WTC11 (cell line): ENCODE measurements around the gene ASS1. TPM values are rescaled to one million over a fixed set of nuclear protein-coding genes. Genes with fewer than 3 reads are reported as not detected.

Experiments used
- ATAC-seq: fragments of 200-7000 bp; cut with Tn5 transposase; 2 replicates; pipeline ENCODE4 v1.10.0; 2021; ENCODE audit warnings: mild to moderate bottlenecking, moderate library complexity
- CTCF ChIA-PET: fragments of 300-600 bp; sonication (Branson Sonifier 250); formaldehyde crosslinking; loops from one replicate; lab custom pipeline; 2021; ENCODE audit warnings: antibody characterized with exemption; lab: Charles Lee
- POLR2A ChIA-PET: fragments of 350-600 bp; sonication (Branson Sonifier 250); formaldehyde crosslinking; loops from one replicate; lab custom pipeline; 2021; ENCODE audit warnings: antibody characterized with exemption; lab: Charles Lee
- DNase-seq: peaks from one replicate; pipeline ENCODE4 v3.0.0; 2021; ENCODE audit warnings: low spot score
- H3K27ac Mint-ChIP-seq: 2 replicates; pipeline ENCODE4 v1.8.0; 2021; ENCODE audit warnings: mixed read lengths
- H3K27me3 Mint-ChIP-seq: 2 replicates; pipeline ENCODE4 v1.8.0; 2021; ENCODE audit warnings: low read depth, mild to moderate bottlenecking, moderate library complexity, mixed read lengths
- H3K36me3 Mint-ChIP-seq: 2 replicates; pipeline ENCODE4 v1.8.0; 2021; ENCODE audit warnings: mixed read lengths
- H3K4me1 Mint-ChIP-seq: 2 replicates; pipeline ENCODE4 v1.8.0; 2022; ENCODE audit warnings: mixed read lengths
- H3K4me3 Mint-ChIP-seq: 2 replicates; pipeline ENCODE4 v1.8.0; 2021; ENCODE audit warnings: mild to moderate bottlenecking, moderate library complexity, mixed read lengths
- H3K9me3 Mint-ChIP-seq: 2 replicates; pipeline ENCODE4 v1.8.0; 2021; ENCODE audit warnings: mixed read lengths
- AR ChIP-seq: fragments of 250-450 bp; sonication (Bioruptor Pico); IDR thresholded peaks from 2 replicates; pipeline ENCODE4 v1.9.0; 2021; ENCODE audit warnings: mild to moderate bottlenecking
- ATF6 ChIP-seq: sonication (generic); formaldehyde crosslinking; IDR thresholded peaks from 2 replicates; pipeline ENCODE4 v1.8.1; 2023; ENCODE audit warnings: mild to moderate bottlenecking, missing genetic modification reagents
- CREM ChIP-seq: sonication (generic); formaldehyde crosslinking; IDR thresholded peaks from 2 replicates; pipeline ENCODE4 v1.8.1; 2022; ENCODE audit warnings: mild to moderate bottlenecking, missing genetic modification reagents, moderate library complexity
- GRHL2 ChIP-seq: fragments of 250-450 bp; sonication (Bioruptor Pico); IDR thresholded peaks from 2 replicates; pipeline ENCODE4 v1.8.0; 2022; ENCODE audit warnings: mild to moderate bottlenecking, moderate library complexity; ENCODE audit not compliant: insufficient replicate concordance, severe bottlenecking
- JUN ChIP-seq: sonication (generic); formaldehyde crosslinking; IDR thresholded peaks from 2 replicates; pipeline ENCODE4 v1.8.0; 2023; ENCODE audit warnings: mild to moderate bottlenecking, missing genetic modification reagents
- PRDM15 ChIP-seq: sonication (generic); formaldehyde crosslinking; IDR thresholded peaks from 2 replicates; pipeline ENCODE4 v1.8.0; 2022; ENCODE audit warnings: missing genetic modification reagents
- RORB ChIP-seq: fragments of 250-450 bp; sonication (Bioruptor Pico); IDR thresholded peaks from 2 replicates; pipeline ENCODE4 v1.9.0; 2021; ENCODE audit warnings: mild to moderate bottlenecking
- SP1 ChIP-seq: sonication (generic); formaldehyde crosslinking; conservative IDR thresholded peaks from 2 replicates; pipeline ENCODE4 v1.8.1; 2022; ENCODE audit warnings: missing genetic modification reagents
- TCF7 ChIP-seq: sonication (generic); formaldehyde crosslinking; IDR thresholded peaks from 2 replicates; pipeline ENCODE4 v1.8.0; 2022; ENCODE audit warnings: mild to moderate bottlenecking, low read depth, missing genetic modification reagents, moderate library complexity
- ZMAT4 ChIP-seq: fragments of 250-450 bp; sonication (Bioruptor Pico); IDR thresholded peaks from 2 replicates; pipeline ENCODE4 v1.9.0; 2021; ENCODE audit warnings: mild to moderate bottlenecking
- ZNF232 ChIP-seq: sonication (generic); formaldehyde crosslinking; IDR thresholded peaks from 2 replicates; pipeline ENCODE4 v1.8.0; 2022; ENCODE audit warnings: mild to moderate bottlenecking, missing genetic modification reagents
- ZNF396 ChIP-seq: fragments of 250-450 bp; sonication (Bioruptor Pico); IDR thresholded peaks from 2 replicates; pipeline ENCODE4 v1.8.0; 2021; ENCODE audit warnings: mild to moderate bottlenecking, moderate library complexity, borderline replicate concordance
- ZNF671 ChIP-seq: fragments of 250-450 bp; sonication (Bioruptor Pico); IDR thresholded peaks from 2 replicates; pipeline ENCODE4 v1.8.0; 2021; ENCODE audit warnings: mild to moderate bottlenecking
- total RNA-seq: library from RNA; stranded (reverse); gene quantifications from 3 replicates; pipeline ENCODE4 v1.2.3, GENCODE V29; 2021

The ASS1 gene
- total RNA-seq, 1 experiment from 2014 or later = 95.7 TPM

- H3K9me3 Mint-ChIP-seq = no peaks in the 10 kb centered on the region
- H3K27ac Mint-ChIP-seq = no peak overlapping the region
- TF ChIP-seq CREM (CRISPR knock-in tag) (no peak), GRHL2 (no peak), AR (CRISPR knock-in tag) (no peak), ZNF232 (CRISPR knock-in tag) (no peak), PRDM15 (CRISPR knock-in tag) (no peak), SP1 (no peak), RORB (CRISPR knock-in tag) (no peak), JUN (CRISPR knock-in tag) (no peak), ATF6 (CRISPR knock-in tag) (no peak), ZNF671 (CRISPR knock-in tag) (no peak), ZNF396 (CRISPR knock-in tag) (no peak)
- TF ChIP-seq, all 79 proteins: peak for 0
- Mint-ChIP-seq H3K36me3 (no peaks in the 10 kb centered on the region), H3K4me3 (no peak overlapping the region), H3K4me1 (0 out of 2 replicates have a peak, but pooled peaks cover 2% of the 10 kb centered on the region), H3K27me3 (no peaks in the 10 kb centered on the region)
- ChIA-PET CTCF (no interaction called here), POLR2A (interaction anchor here (0.5 kb wide), 1 partner anchor 1554 kb away, joined by 3 read pairs; no protein-coding TSS in a partner anchor)
- DNase-seq = no peak
- ATAC-seq = no peak
Observed at GRCh38 chr9:130488621-130489330, 44.0 kb downstream of the ASS1 start.

- H3K27me3 Mint-ChIP-seq = no peaks in the 10 kb centered on the region
- H3K36me3 Mint-ChIP-seq = peaks cover 13% of the 10 kb centered on the region
- POLR2A ChIA-PET = no interaction called here
- peaks cover 10% of the 10 kb centered on the region for H3K9me3 Mint-ChIP-seq
- ATAC-seq (no peak), DNase-seq (no peak)
- CTCF ChIA-PET = interaction anchor here (1.1 kb wide), 1 partner anchor 193 kb away, joined by 4 read pairs; no protein-coding TSS in a partner anchor
- no peak overlapping the region for H3K4me3 Mint-ChIP-seq
- H3K4me1 Mint-ChIP-seq = 0 out of 2 replicates have a peak, but pooled peaks cover 2% of the 10 kb centered on the region
- TF ChIP-seq ZMAT4 (no peak), TCF7 (CRISPR knock-in tag) (no peak)
- peak overlapping the region; percentile 49; the same call in 1 of the 2 replicates for H3K27ac Mint-ChIP-seq
Observed at GRCh38 chr9:130490981-130491380, 46.2 kb downstream of the ASS1 start.
